OCI-LY7 (cell line): ENCODE results near the gene IL2RA. TPM values are rescaled to one million over a fixed set of nuclear protein-coding genes. Genes with fewer than 3 reads are reported as not detected.
A peak's percentile ranks its signal among the peaks of the same experiment; 100 is the strongest.

ENCODE experiments used
- BruUV-seq: library from RNA; stranded (reverse); fragments of 400-500 nt; replicated peaks from 2 replicates; lab custom pipeline; 2021; lab: Mats Ljungman, UMichigan
- CTCF ChIA-PET: fragments of 300-600 bp; sonication (Branson Sonifier 250); formaldehyde crosslinking; loops from one replicate; lab custom pipeline; 2022; ENCODE audit warnings: antibody characterized with exemption; ENCODE audit not compliant: unreplicated experiment; lab: Charles Lee
- POLR2A ChIA-PET: fragments of 300-600 bp; sonication (Branson Sonifier 250); formaldehyde crosslinking; loops from one replicate; lab custom pipeline; 2022; ENCODE audit warnings: antibody characterized with exemption; lab: Charles Lee
- DNase-seq: peaks from one replicate; pipeline ENCODE4 v3.0.0-alpha.2; 2015; ENCODE audit warnings: low spot score
- H2AFZ ChIP-seq: fragments of 200-600 bp; sonication (generic), shearing (Covaris generic); 2 replicates; pipeline ENCODE4 v1.6.1; 2014; ENCODE audit warnings: mild to moderate bottlenecking, antibody characterized with exemption, low read length, moderate library complexity
- H3K27ac ChIP-seq: fragments of 200-600 bp; sonication (generic); 2 replicates; pipeline ENCODE4 v1.5.1; 2014; ENCODE audit warnings: mixed run types, low read depth, mild to moderate bottlenecking, moderate library complexity, low read length, inconsistent platforms; ENCODE audit not compliant: poor library complexity, severe bottlenecking
- H3K36me3 ChIP-seq: fragments of 200-600 bp; sonication (generic); 2 replicates; pipeline ENCODE4 v1.6.1; 2014; ENCODE audit warnings: mild to moderate bottlenecking, antibody characterized with exemption, low read length, moderate library complexity, mixed read lengths; ENCODE audit not compliant: insufficient read depth
- H3K4me1 ChIP-seq: fragments of 200-600 bp; sonication (generic); 2 replicates; pipeline ENCODE4 v1.5.1; 2014; ENCODE audit warnings: mild to moderate bottlenecking, low read length; ENCODE audit not compliant: insufficient read depth, poor library complexity, severe bottlenecking
- H3K4me2 ChIP-seq: fragments of 200-600 bp; sonication (generic); 2 replicates; pipeline ENCODE4 v1.6.1; 2014; ENCODE audit warnings: mild to moderate bottlenecking, low read length
- H3K4me3 ChIP-seq: fragments of 200-600 bp; sonication (generic); 2 replicates; pipeline ENCODE4 v1.5.1; 2014; ENCODE audit warnings: mild to moderate bottlenecking, low read depth, low read length; ENCODE audit not compliant: poor library complexity, severe bottlenecking
- H3K79me2 ChIP-seq: fragments of 200-600 bp; sonication (generic); 2 replicates; pipeline ENCODE4 v1.6.1; 2016; ENCODE audit warnings: low read depth, mild to moderate bottlenecking, low read length, moderate library complexity, mixed read lengths; ENCODE audit not compliant: insufficient read depth
- H3K9me2 ChIP-seq: fragments of 200-600 bp; sonication (generic); 2 replicates; pipeline ENCODE4 v1.6.1; 2016; ENCODE audit warnings: mild to moderate bottlenecking, low read length, mixed read lengths; ENCODE audit not compliant: insufficient read depth
- H3K9me3 ChIP-seq: fragments of 200-600 bp; sonication (generic); 2 replicates; pipeline ENCODE4 v1.6.1; 2014; ENCODE audit warnings: mild to moderate bottlenecking, mixed run types, low read length, mixed read lengths
- H4K20me1 ChIP-seq: fragments of 200-600 bp; sonication (generic); 2 replicates; pipeline ENCODE4 v1.6.1; 2014; ENCODE audit warnings: mild to moderate bottlenecking, antibody characterized with exemption, low read length, moderate library complexity, mixed read lengths; ENCODE audit not compliant: insufficient read depth
- CTCF ChIP-seq: fragments of 200-600 bp; sonication (generic); conservative IDR thresholded peaks from 2 replicates; pipeline ENCODE4 v1.5.1; 2014; ENCODE audit warnings: mild to moderate bottlenecking, antibody characterized with exemption, low read length, moderate library complexity, mixed read lengths
- EZH2phosphoT487 ChIP-seq: fragments of 200-600 bp; sonication (generic); IDR thresholded peaks from 2 replicates; pipeline ENCODE4 v1.6.1; 2018; ENCODE audit warnings: low read depth, borderline replicate concordance, mild to moderate bottlenecking, mixed run types, antibody characterized with exemption, low read length, moderate library complexity, mixed read lengths
- intact Hi-C: fragments of 100-400 bp; cut with micrococcal nuclease; formaldehyde crosslinking; loops from one replicate; pipeline ENCODE4 v1.10.0; 2022; ENCODE audit not compliant: unreplicated experiment
- total RNA-seq, 2 experiments: library from RNA; depleted of rRNA in 1 of 2; stranded (reverse); fragments of >200 nt in 1 of 2; shearing (Covaris generic) in 1 of 2; gene quantifications; 2 replicates each; pipeline ENCODE4 v1.2.3, GENCODE V29; 2014 to 2022

IL2RA gene
- total RNA-seq, 2 experiments from 2014 or later, result 22.3 to 24.0 TPM

DNA sequence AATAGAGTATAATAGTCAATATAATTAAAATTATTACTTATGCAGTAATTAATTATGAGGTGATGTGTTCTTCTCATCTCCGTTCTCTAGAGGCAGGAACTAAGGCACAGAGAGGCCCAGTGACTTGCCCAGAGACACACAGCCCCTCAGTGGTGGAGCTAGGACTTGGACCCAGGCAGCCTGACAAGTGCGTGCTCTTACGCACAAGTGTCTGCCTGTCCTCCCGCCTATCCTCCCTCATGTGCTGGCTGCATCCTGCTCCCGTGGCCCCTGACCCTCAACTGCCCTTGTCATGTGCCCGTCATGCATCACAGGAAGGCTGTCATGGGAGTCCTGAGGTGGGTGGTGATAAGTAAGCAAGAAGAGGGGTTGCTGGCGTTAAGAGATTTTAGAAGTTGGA, 14.3 kb downstream of the IL2RA start:
- Histone ChIP-seq H3K79me2 (peaks cover 34% of the 10 kb centered on the region), H4K20me1 (no peaks in the 10 kb centered on the region), H3K4me1 (peaks cover 96% of the 10 kb centered on the region), H2AFZ (no peak overlapping the region), H3K36me3 (peaks cover 20% of the 10 kb centered on the region), H3K9me2 (no peaks in the 10 kb centered on the region), H3K4me2 (no peak overlapping the region), H3K27ac (no peak overlapping the region), H3K9me3 (no peaks in the 10 kb centered on the region), H3K4me3 (no peak overlapping the region)
- no TSS peak for BruUV-seq
- intact Hi-C loops, result no loop called here
- DNase-seq, result no peak
- CTCF ChIA-PET, result interaction anchor here (1.1 to 2.5 kb wide), 3 partner anchors 10 to 43 kb away, joined by 3 to 10 read pairs (median 4); no protein-coding TSS in a partner anchor
- TF ChIP-seq EZH2phosphoT487 (no peak), CTCF (no peak)
- POLR2A ChIA-PET, result interaction anchor here (0.7 to 7.2 kb wide), 9 partner anchors 8 to 42 kb away, joined by 3 to 110 read pairs (median 3); no protein-coding TSS in a partner anchor

GRCh38 chr10:6046773-6047611, 15.2 kb downstream of the IL2RA start:
- TF ChIP-seq CTCF (no peak), EZH2phosphoT487 (no peak)
- Histone ChIP-seq H3K9me3 (no peaks in the 10 kb centered on the region), H3K79me2 (peaks cover 40% of the 10 kb centered on the region), H3K4me2 (peak overlapping the region; percentile 63), H3K4me3 (no peak overlapping the region), H3K9me2 (no peaks in the 10 kb centered on the region), H3K4me1 (peaks cover 96% of the 10 kb centered on the region), H3K36me3 (peaks cover 21% of the 10 kb centered on the region), H3K27ac (peak overlapping the region; percentile 40), H2AFZ (no peak overlapping the region), H4K20me1 (no peaks in the 10 kb centered on the region)
- intact Hi-C loops, result no loop called here
- no TSS peak for BruUV-seq
- POLR2A ChIA-PET, result interaction anchor here (0.7 to 5.0 kb wide), 8 partner anchors 9 to 43 kb away, joined by 3 to 43 read pairs (median 3); no protein-coding TSS in a partner anchor
- CTCF ChIA-PET, result interaction anchor here (1.1 to 2.5 kb wide), 3 partner anchors 10 to 44 kb away, joined by 3 to 10 read pairs (median 4); no protein-coding TSS in a partner anchor
- peak; percentile 44 for DNase-seq
